Activated naive CD8-positive, alpha-beta T cell treated with anti-CD3 and anti-CD28 coated beads, Interleukin-2, amount 50 U/mL, for 16 hours (primary cell): ENCODE results near the gene DIS3L.
"Not testable (repeated sequence)": the region's sequence is repeated elsewhere in the genome, so short reads cannot be mapped to it uniquely, and the experiment has no call there.

ENCODE experiments used
- DNase-seq: peaks from one replicate; pipeline ENCODE4 v3.0.0-alpha.2; 2020; ENCODE audit warnings: low read depth, low spot score

DIS3L gene

GRCh38 chr15:66293419-66294156 lies at the start of gene DIS3L:
Gene DIS3L (plus strand): TSS chr15:66293568. CDS start chr15:66293597, 29 bp downstream.
- peak; percentile 8 for DNase-seq

- not testable (repeated sequence) for DNase-seq
Observed at GRCh38 chr15:66245832-66246231, 47.5 kb upstream of the DIS3L start.

DNA sequence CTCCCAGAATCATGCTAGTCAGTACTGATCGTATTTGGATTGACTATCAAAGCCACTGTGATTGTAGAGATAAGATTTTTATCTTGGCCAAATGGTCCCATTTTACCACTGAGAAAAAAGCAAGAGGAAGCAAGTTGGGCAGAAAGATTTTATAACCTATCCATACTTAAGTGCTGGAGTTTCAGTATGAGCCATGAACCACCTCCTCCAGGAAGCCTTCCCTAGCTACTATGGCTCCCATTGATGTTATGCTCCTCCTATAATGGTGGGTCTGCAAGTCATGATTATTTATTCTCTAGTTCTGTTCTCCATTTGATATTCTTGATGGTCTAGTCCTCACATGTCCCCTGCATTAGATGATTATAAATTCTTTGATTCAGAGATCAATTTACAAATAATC lies 46.4 kb upstream of the DIS3L start:
- DNase-seq, result no peak

DNA sequence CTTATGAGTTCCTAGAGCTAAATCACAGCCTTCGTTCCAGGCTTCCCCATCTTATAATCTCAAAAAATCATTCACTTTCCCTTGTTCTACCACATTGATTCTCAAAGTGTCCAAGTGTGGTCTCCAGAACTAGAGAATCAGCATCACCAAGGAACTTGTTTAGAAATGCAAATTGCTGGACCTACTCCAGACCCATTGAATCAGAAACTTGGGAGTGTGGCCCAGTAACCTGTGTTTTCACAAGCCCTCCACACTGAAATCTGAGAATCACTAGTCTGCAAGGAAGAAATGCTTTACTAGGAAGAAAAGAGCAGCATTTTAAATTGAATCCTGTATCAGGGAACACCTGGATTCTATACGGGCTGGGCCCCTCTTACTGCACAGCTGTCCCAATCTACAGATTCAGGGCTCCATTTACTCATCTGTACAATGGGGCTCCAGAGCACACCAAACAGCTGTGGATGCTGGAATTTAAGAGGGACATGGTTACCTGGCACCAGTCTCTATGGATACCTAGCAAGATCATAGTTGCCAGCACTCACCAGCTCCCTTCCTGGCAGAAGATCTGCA lies 43.7 kb upstream of the DIS3L start:
- DNase-seq, result no peak

DNA sequence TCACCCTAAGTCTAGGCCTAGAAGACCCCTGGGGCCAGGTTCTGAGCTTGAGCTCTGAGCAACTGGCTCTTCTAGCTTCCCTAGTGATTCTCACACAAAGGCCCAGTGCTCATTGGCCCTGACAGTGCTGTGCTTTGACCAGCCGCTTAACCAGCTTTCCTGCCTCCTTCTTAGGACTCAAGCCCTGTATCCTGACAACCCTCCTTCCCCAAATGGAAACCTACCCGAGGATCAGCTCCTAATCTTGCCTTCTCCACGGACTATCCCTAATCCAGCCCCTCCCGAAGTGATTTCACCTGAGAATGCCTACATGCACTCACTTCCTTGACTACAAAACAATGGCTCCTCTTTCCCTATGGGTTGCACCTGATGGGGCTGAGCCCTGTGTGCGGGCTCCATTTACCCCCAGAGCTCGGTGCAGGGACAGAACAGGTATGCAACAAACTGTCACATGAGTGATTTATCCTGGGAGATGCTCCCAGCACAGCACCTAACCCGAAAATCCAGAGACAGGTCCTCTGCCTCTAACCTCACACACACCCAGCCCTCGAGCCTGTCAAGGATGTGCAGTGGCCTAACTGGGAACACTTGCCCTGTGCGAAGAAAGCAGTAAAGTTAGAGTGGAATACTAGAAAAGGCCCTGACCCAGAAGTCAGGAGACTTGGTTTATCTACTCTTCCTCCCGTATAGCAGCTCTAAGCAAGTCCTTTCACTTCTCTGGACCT lies 42.1 kb upstream of the DIS3L start:
- no peak for DNase-seq

DNA sequence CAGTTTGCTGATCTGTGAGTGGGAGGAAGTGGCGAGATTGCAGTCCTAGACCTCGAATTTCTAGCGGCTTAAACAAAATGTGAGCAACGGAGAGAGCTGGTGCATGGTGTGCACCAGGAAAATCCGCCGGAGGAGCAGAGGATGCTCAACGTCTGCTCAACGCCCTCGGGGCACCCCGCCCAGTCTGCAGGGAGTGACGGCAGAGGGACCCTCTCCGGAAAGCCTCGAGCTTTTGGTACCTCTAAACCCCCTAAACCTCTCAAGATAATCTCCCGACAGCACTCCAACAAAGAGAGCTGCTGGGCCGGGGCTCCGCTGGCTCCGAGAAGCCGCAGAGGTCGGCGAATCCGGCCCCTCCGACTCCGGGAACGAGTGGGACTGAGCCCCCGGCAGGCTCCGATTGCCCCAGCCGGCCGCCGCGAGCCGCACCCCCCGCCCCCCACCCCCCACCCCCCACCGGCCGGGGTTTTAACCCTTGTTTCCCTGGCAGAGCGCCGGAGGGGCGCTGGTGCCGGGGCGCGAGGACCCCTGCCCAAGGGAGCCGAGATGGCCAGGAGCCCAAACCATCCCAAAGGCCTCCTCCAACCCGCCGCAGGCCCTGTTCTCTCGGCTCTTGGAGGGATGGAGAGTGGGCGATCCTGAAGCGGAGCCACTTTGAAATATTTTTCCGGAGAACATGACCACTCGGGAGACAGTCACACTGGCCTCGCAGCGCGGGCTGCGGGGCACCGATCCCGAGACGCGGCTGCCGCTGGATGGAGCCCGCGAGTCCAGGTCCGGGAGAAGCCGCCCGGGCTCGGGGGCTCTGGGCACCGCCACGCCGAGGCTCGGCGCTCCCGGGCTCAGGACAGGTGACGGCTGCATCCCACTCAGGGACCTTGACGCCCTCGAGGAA lies 41.3 kb upstream of the DIS3L start:
- DNase-seq, result no peak

- DNase-seq, result no peak
Observed at GRCh38 chr15:66252685-66253417, 40.5 kb upstream of the DIS3L start.

GRCh38 chr15:66253418-66254088 lies 39.8 kb upstream of the DIS3L start, which contains the start of gene MEGF11:
Gene MEGF11 (minus strand): TSS chr15:66253750. CDS start chr15:66128403, 125,347 bp downstream.
- no peak for DNase-seq

DNA sequence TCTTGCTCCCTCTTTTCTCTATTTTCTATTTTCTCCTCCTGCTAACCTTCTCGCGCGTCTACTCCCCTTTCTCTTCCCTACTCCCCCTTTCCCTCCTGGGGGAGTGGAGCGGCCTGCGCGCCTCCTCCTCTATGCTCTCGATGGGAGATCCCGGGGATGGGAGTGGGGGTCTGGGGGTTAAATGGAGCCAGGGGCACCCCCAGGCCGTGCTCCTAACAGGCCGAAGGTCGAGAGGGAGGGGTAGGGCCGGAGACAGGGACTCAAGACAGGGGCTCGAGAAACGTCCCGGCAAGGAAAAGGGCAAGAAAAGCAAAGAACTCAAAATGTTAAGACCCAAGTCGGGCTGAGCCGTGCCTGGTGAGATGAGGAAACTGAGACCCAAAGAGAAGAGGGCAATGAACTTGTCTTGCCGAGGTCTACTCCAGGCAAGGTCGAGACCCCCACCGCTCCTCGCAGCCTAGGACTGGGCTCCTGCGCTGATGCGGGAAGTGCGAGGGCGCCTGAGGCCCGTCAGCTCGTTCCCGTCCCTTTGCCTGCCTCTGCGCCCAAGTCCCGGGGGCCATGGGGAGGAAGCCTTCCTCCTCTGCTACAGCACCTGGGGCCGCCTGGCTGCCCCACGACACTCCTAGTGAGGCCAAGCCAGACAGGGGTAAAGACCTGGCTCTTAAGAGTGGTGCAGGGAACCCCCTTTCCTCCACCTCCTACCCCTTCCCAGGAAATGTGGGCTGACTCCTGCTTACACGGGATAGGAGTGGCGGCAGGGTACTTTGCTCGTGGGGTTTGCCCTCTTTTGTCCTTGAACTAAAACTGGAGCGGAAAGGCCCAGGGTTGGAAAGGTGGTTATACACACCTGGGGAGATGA lies 39.0 kb upstream of the DIS3L start:
- no peak for DNase-seq

DNA sequence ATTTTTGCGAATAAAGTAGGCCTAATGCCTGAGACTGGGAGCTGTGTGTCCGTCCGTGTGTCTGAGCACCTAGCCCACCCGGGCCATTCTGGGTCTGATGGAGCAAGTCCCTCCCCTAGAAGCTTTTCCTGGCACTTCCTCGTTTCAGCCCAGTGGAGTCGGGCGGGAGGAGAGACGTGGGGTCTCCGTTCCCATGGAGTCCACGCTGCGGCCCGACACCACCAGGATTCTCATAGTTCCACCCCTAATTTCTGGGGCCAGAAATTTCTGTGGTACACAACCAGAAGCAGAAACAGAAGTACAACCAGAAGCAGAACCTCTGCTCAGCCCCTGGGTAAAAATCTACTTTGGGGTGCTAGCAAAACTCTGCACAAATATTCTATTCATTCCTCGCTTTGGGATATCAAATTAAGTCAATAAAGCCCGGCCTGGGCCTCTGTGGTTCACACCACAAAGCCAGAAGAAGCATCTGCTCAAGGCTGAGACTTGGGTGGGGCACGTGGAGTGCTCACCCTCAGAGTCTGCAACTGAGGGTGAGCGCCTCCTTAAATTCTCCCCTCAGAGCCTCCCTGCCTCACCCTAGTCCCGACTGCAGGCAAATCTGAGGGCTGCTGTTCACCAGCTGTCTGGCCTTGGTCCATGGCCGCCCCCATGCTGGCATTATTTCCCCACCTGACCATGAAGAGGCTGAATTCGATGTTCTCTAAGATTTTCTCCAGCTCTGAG lies 38.3 kb upstream of the DIS3L start:
- DNase-seq, result no peak

DNA sequence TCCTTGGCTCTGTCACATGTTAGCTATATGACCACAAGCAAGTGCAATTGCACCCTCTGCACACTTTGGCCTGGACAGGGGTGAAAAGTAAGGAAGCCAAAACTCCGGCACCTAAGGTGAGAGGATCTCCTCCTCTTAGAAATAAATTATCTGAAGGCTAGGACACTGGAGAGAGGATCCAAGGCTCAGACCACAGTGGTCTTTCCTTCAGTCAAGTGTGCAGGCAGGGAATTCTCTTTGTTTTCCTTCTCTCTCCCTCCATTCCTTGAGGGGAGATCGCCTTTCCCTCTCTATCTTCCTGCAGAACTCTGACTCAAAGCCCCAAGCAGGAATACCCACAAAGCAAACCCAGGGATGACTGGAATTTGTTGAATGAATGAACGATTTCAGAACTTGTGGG lies 36.7 kb upstream of the DIS3L start:
- no peak for DNase-seq

DNA sequence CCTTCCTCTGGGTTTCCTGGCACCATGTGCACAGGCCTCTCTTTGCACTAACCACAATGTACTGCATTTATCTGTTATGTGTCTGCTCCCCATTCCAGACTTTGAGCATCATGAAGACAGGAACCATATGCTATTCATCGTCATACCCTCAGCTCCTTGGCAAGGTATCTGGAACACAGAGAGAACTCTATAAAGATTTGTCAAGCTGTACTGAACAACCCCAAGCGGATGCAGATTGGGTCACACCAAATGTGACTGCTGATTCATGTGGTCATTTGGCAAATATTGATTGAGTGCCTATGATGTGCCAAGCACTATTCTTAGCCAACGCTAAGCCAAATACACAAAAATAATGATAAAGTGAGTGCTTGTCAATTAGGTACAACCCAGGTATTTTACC lies 32.3 kb upstream of the DIS3L start:
- no peak for DNase-seq

GRCh38 chr15:66262837-66263236 lies 30.5 kb upstream of the DIS3L start:
- DNase-seq, result not testable (repeated sequence)

- DNase-seq, result no peak
Observed at GRCh38 chr15:66264859-66265513, 28.4 kb upstream of the DIS3L start.

DNA sequence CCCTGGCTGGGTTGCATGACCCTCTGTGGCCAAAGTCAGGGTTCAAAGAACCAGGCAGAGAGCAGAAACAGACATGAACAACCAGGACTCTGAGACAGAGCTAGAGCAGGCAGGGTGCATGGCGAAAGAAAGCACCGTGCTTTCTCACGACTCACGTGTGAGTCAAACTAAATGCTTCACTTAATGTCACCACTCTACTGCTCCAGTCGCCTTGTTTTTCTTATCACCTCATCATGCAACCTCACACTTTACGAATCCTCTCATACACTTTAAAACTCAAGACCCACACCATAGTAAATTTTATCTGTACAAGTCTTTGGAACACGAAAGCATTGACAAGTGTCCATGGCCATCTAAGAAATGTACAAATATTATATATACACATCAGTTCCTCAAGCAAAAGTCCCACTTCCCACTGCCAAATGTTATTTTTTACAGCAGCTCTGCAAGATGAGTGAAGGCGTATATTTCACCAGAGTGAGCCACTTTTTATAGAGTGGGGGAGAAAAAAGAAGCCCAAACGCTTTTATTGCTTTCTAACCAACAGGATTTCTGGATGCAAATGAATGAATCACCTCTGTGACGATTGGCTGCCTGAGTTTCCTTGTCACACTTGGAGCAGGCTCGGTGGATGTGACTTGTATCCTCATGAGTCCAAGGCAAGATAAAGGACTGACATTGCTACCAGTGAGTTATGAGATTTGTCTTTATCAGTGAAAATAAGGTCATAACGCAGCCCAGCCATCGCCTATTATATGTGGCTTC lies 23.9 kb upstream of the DIS3L start:
- no peak for DNase-seq

GRCh38 chr15:66270932-66271331 lies 22.4 kb upstream of the DIS3L start:
- no peak for DNase-seq

- DNase-seq, result no peak
Observed at GRCh38 chr15:66275352-66275751, 18.0 kb upstream of the DIS3L start.

DNA sequence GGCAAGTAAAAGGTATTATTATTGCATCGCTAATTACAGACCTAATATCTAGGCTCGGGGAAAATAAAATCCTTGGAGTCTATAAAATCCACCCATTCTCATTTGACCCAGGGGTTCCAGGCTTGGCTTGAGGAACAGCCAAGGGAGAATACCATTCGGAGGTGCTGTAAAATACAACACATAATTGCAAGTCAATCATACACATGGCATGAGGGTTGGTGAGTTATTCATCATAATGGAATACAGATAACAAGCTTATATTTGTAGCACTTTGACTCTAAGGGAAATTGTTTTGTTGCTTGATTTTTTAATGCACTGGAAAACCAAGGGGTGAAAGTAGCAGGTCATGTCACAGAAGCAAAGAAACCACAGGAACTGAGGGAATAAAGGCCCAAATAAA lies 16.8 kb upstream of the DIS3L start:
- DNase-seq, result no peak
